Measurements from ENCODE around the gene USH1C.

Gene USH1C

DNA sequence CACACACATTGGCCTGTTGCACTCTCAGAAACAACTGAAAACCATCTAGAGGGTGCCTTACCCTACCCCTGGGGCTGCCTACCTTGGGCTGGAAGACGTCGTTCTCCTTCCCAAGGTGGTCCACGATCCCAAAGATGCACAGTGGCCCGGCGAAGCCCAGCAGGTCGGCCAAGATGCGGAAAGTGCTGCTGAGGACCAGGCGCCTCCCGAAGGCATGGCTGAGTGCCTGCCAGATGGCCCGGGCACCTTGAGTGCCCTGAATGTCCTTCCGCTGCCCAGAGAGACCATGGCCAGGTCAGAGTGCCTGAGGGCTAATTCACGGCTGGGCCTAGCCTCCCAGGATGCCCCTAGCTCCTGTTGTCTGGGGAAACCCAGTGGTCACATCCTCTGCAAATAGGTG lies 83.8 kb downstream of the USH1C start:
- no peak for FAIRE-seq

- no peak for FAIRE-seq
These were observed 84.8 kb downstream of the USH1C start for GRCh38 chr11:17459236-17459896.

GRCh38 chr11:17458268-17458667 lies 85.9 kb downstream of the USH1C start:
- no peak for FAIRE-seq

- no peak for FAIRE-seq
These were observed 86.6 kb downstream of the USH1C start for GRCh38 chr11:17457396-17458173.

DNA sequence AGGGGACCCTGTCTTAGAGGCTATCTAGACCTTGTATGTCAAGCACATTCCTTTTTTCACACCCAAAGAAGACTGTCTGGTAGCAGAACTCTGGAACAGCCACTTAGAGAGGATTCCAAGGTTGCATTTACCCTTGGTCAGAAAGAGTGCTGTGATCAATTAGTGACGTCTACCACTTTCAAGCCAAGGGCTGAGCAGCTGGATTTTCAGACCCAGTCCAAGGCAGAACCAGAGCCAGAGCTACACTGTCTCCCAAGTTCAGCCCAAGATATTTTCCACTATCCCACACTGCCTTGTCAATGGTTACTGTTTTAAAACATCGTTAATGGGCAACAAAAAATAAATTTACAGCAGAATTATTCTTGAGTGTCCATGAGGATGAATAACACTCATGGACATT lies 91.5 kb downstream of the USH1C start:
- FAIRE-seq = no peak

DNA sequence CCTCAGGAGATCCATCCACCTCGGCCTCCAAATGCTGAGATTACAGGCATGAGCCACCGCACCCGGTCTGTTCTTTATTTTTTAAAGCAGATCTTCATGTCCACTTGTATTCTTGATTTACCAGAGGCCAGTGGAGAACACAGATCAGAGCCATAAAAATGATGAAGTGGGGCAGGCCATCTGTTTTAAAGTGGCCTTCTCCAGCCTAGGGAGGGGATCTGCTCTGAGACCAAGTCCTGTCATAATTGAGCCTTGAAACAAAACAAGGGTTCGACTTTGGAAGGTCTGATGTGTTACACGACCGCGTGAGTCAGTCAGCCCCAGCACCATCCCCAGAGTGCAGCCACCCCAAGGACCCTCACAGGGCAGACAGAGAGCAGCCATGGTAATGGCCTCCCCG lies 95.1 kb downstream of the USH1C start:
- FAIRE-seq = no peak

- FAIRE-seq = no peak
These were observed 97.7 kb downstream of the USH1C start for GRCh38 chr11:17446482-17446881.

DNA sequence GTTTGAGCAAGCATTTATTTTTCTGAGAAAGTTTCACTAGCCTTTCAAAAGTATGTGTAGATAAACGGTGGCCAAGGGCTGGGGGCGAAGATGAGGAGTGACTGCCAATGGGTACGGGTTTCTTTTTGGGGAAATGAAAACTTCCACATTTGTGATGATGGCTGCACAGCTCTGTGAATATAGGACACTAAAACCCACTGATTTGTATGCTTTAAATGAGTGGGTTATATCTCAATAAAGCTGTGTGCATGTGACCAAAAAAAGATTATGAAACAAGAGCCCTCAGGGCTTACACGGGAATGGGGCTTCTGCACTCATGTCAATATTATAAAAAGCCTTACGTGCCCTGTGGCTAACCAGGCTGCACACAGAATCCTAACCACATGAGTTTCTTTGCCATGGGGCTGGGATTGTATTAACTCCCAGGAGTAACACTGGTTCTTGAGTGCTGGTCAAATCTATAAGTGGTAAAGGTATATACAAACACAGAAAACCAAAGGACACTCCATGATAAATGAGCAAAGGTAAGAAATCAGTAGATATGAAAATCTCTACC lies 98.9 kb downstream of the USH1C start:
- no peak for FAIRE-seq

- FAIRE-seq = no peak
These were observed 100.1 kb downstream of the USH1C start for GRCh38 chr11:17443926-17444690.

Measured in TTC549 (cell line).